H1 (cell line): ENCODE results near the gene ATP8B2. TPM values are rescaled to one million over a fixed set of nuclear protein-coding genes. Genes with fewer than 3 reads are reported as not detected.

Experiments
- CTCF ChIA-PET: fragments of 300-600 bp; sonication (Branson Sonifier 250); formaldehyde crosslinking; loops from one replicate; lab custom pipeline; 2021; ENCODE audit not compliant: partially characterized antibody; lab: Charles Lee
- POLR2A ChIA-PET: fragments of 300-600 bp; sonication (Branson Sonifier 250); formaldehyde crosslinking; loops from one replicate; lab custom pipeline; 2021; ENCODE audit warnings: inconsistent platforms; ENCODE audit not compliant: partially characterized antibody; lab: Charles Lee
- DNase-seq, 2 experiments: peaks; one replicate each; pipeline versions ENCODE4 v3.0.0 to v3.0.0-alpha.2; 2010 to 2022; ENCODE audit warnings: low spot score in 2 of 2, low read depth in 1 of 2, mixed read lengths in 1 of 2
- FAIRE-seq: peaks from 2 replicates; lab custom pipeline; 2011; peaks lifted over from hg19 to GRCh38; lab: Jason Lieb, UNC
- H2AFZ ChIP-seq: 2 replicates; pipeline ENCODE4 v1.8.1; 2012; ENCODE audit warnings: low read length, inconsistent platforms
- H2AK5ac ChIP-seq: 2 replicates; pipeline ENCODE4 v1.6.1; 2013; ENCODE audit warnings: low read depth, low read length
- H2BK120ac ChIP-seq: replicated peaks from 2 replicates; pipeline ENCODE3; 2013; ENCODE audit warnings: low read depth, low read length, inconsistent platforms
- H2BK12ac ChIP-seq: 2 replicates; pipeline ENCODE4 v1.6.1; 2013; ENCODE audit warnings: low read depth, low read length
- H2BK15ac ChIP-seq: 2 replicates; pipeline ENCODE4 v1.6.1; 2013; ENCODE audit warnings: low read length
- H2BK20ac ChIP-seq: 2 replicates; pipeline ENCODE4 v1.6.1; 2013; ENCODE audit warnings: low read length
- H2BK5ac ChIP-seq: 2 replicates; pipeline ENCODE4 v1.6.1; 2013; ENCODE audit warnings: low read depth, low read length
- H3K14ac ChIP-seq: 2 replicates; pipeline ENCODE4 v1.6.1; 2013; ENCODE audit warnings: inconsistent platforms; ENCODE audit not compliant: insufficient read length
- H3K18ac ChIP-seq: 2 replicates; pipeline ENCODE4 v1.6.1; 2013; ENCODE audit warnings: low read length; ENCODE audit errors: extremely low read depth
- H3K23ac ChIP-seq: 2 replicates; pipeline ENCODE4 v1.6.1; 2013; ENCODE audit warnings: inconsistent platforms; ENCODE audit not compliant: insufficient read length
- H3K23me2 ChIP-seq: 2 replicates; pipeline ENCODE4 v1.6.1; 2013; ENCODE audit warnings: low read depth, low read length
- H3K27ac ChIP-seq: 2 replicates; pipeline ENCODE4 v1.6.1; 2011; ENCODE audit warnings: low read depth, low read length, inconsistent platforms
- H3K27me3 ChIP-seq, 4 experiments: replicated peaks in 1 of 4; 1 replicate in 1 of 4; 2 replicates in 3 of 4; pipeline versions ENCODE4 v1.6.1 to v1.8.1; 2011 to 2013; ENCODE audit warnings: low read length in 3 of 4, mild to moderate bottlenecking in 3 of 4, inconsistent platforms in 2 of 4, mixed read lengths in 2 of 4, moderate library complexity in 1 of 4; ENCODE audit not compliant: control insufficient read depth in 3 of 4, insufficient read depth in 3 of 4; ENCODE audit errors: extremely low read depth in 1 of 4
- H3K36me3 ChIP-seq, 4 experiments: 2 replicates each; pipeline versions ENCODE4 v1.6.1 to v1.8.1; 2011 to 2013; ENCODE audit warnings: mild to moderate bottlenecking in 4 of 4, low read length in 3 of 4, moderate library complexity in 2 of 4, control low read depth in 1 of 4, inconsistent platforms in 1 of 4; ENCODE audit not compliant: insufficient read depth in 4 of 4, control insufficient read depth in 2 of 4
- H3K4ac ChIP-seq: replicated peaks from 2 replicates; pipeline ENCODE3; 2013; ENCODE audit warnings: low read length, low read depth, mixed read lengths, inconsistent platforms; ENCODE audit not compliant: insufficient read length
- H3K4me1 ChIP-seq, 4 experiments: replicated peaks in 1 of 4; 1 replicate in 1 of 4; 2 replicates in 3 of 4; pipeline versions ENCODE4 v1.6.1 to v1.8.1; 2011 to 2013; ENCODE audit warnings: low read length in 3 of 4, inconsistent platforms in 2 of 4, mixed read lengths in 1 of 4; ENCODE audit not compliant: insufficient read depth in 4 of 4, control insufficient read depth in 3 of 4
- H3K4me2 ChIP-seq, 2 experiments: 2 replicates each; pipeline versions ENCODE4 v1.6.1 to v1.8.1; 2011 to 2013; ENCODE audit warnings: low read depth in 2 of 2, low read length in 2 of 2, control low read depth in 1 of 2, inconsistent platforms in 1 of 2, mild to moderate bottlenecking in 1 of 2; ENCODE audit not compliant: insufficient read depth in 1 of 2
- H3K4me3 ChIP-seq, 4 experiments: fragments of 200-600, 300-600 bp in 1 of 4; sonication (generic), shearing (Covaris generic), sonication (Bioruptor Twin) in 1 of 4; 2 replicates each; pipeline versions ENCODE4 v1.5.1 to v1.8.1; 2011 to 2016; ENCODE audit warnings: low read length in 4 of 4, low read depth in 3 of 4, control low read depth in 2 of 4, inconsistent platforms in 2 of 4, mild to moderate bottlenecking in 2 of 4, mixed read lengths in 1 of 4, moderate library complexity in 1 of 4; ENCODE audit not compliant: insufficient read depth in 2 of 4; ENCODE audit errors: extremely low read depth in 1 of 4
- H3K56ac ChIP-seq: replicated peaks from 2 replicates; pipeline ENCODE3; 2013; ENCODE audit warnings: low read depth, mild to moderate bottlenecking, mixed read lengths, low read length, inconsistent platforms; ENCODE audit not compliant: insufficient read length
- H3K79me1 ChIP-seq: 2 replicates; pipeline ENCODE4 v1.6.1; 2013; ENCODE audit warnings: low read depth, low read length, control low read depth
- H3K79me2 ChIP-seq, 2 experiments: 2 replicates each; pipeline versions ENCODE4 v1.6.1 to v1.8.1; 2012 to 2013; ENCODE audit warnings: low read length in 2 of 2, mild to moderate bottlenecking in 2 of 2, inconsistent platforms in 1 of 2; ENCODE audit not compliant: insufficient read depth in 2 of 2, control insufficient read depth in 1 of 2
- H3K9ac ChIP-seq, 4 experiments: replicated peaks in 1 of 4; 1 replicate in 1 of 4; 2 replicates in 3 of 4; pipeline versions ENCODE4 v1.6.1 to v1.8.1; 2011 to 2013; ENCODE audit warnings: low read depth in 3 of 4, low read length in 3 of 4, control low read depth in 2 of 4, mild to moderate bottlenecking in 2 of 4, moderate library complexity in 2 of 4, inconsistent platforms in 1 of 4; ENCODE audit errors: extremely low read depth in 1 of 4
- H3K9me3 ChIP-seq, 2 experiments: 2 replicates each; pipeline versions ENCODE4 v1.6.1 to v1.8.1; 2012 to 2013; ENCODE audit warnings: mild to moderate bottlenecking in 2 of 2, moderate library complexity in 2 of 2, control low read depth in 1 of 2, inconsistent platforms in 1 of 2, low read depth in 1 of 2, low read length in 1 of 2, mixed read lengths in 1 of 2; ENCODE audit not compliant: insufficient read depth in 2 of 2
- H4K20me1 ChIP-seq, 2 experiments: replicated peaks in 1 of 2; 2 replicates each; pipeline versions ENCODE3 to v1.8.1; 2011 to 2013; ENCODE audit warnings: inconsistent platforms in 2 of 2, low read length in 2 of 2, mild to moderate bottlenecking in 1 of 2; ENCODE audit not compliant: insufficient read depth in 2 of 2, control insufficient read depth in 1 of 2
- H4K5ac ChIP-seq: 2 replicates; pipeline ENCODE4 v1.6.1; 2013; ENCODE audit warnings: low read length, low read depth, mixed read lengths, inconsistent platforms; ENCODE audit not compliant: insufficient read length
- H4K8ac ChIP-seq: 2 replicates; pipeline ENCODE4 v1.8.0; 2013; ENCODE audit warnings: mild to moderate bottlenecking, moderate library complexity, low read length, inconsistent platforms; ENCODE audit not compliant: insufficient read depth; ENCODE audit errors: extremely low read depth
- H4K91ac ChIP-seq: replicated peaks from 2 replicates; pipeline ENCODE3; 2013; ENCODE audit warnings: low read length, mixed read lengths, inconsistent platforms; ENCODE audit not compliant: insufficient read length
- CHD1 ChIP-seq: IDR thresholded peaks from 2 replicates; pipeline ENCODE4 v1.6.1; 2012; ENCODE audit warnings: low read depth, low read length, improper control_type of control experiment
- MAFK ChIP-seq: IDR thresholded peaks from 2 replicates; pipeline ENCODE4 v1.6.1; 2012; ENCODE audit warnings: low read depth, mild to moderate bottlenecking, improper control_type of control experiment, low read length
- SP1 ChIP-seq: IDR thresholded peaks from 2 replicates; pipeline ENCODE4 v1.6.1; 2011; ENCODE audit warnings: low read depth, low read length
- TAF7 ChIP-seq: optimal IDR thresholded peaks from 2 replicates; pipeline ENCODE3; 2011; ENCODE audit warnings: low read depth, mild to moderate bottlenecking, inconsistent platforms, low read length, moderate library complexity, borderline replicate concordance
- ZNF274 ChIP-seq: IDR thresholded peaks from 2 replicates; pipeline ENCODE4 v1.7.0; 2012; ENCODE audit warnings: low read length, borderline replicate concordance; ENCODE audit errors: extremely low read depth
- WGBS, 2 experiments: shearing (Covaris generic) in 1 of 2; methylation state at CpG; one replicate each; pipeline versions ENCODE4 v1.1.6 to v1.1.7; 2013 to 2015; ENCODE audit warnings: low lambda C conversion rate in 2 of 2, mixed read lengths in 2 of 2, inconsistent platforms in 1 of 2, low coverage in 1 of 2, missing lambda C conversion rate in 1 of 2; ENCODE audit not compliant: insufficient replicate concordance in 2 of 2, insufficient coverage in 1 of 2, insufficient read length in 1 of 2; ENCODE audit errors: extremely low coverage in 1 of 2, missing lambda C conversion rate in 1 of 2; 5-methylcytosine and 5-hydroxymethylcytosine counted together
- polyA plus RNA-seq, 7 experiments: library from polyadenylated mRNA; depleted of rRNA in 3 of 7; stranded (reverse) in 5 of 7; unstranded in 2 of 7; fragments of >200 nt in 5 of 7; fragments of 200-250 nt in 2 of 7; gene quantifications; 1 replicate in 5 of 7; 2 replicates in 1 of 7; 4 replicates in 1 of 7; pipeline versions ENCODE4 v1.2.1 to v1.2.3, GENCODE V29; 2011 to 2013; ENCODE audit warnings: missing spikeins in 2 of 7, mixed read lengths in 2 of 7
- total RNA-seq: library from RNA; stranded (reverse); fragmentation: NEBNext Ultra II Directional; extraction: Animal tissue kit (Norgen Biotek cat#: 25700); gene quantifications from 2 replicates; pipeline ENCODE4 v1.2.1, GENCODE V29; 2021
- TF ChIP-seq, protein P1 (sequence below), 3 experiments: IDR thresholded peaks; 1 replicate in 2 of 3; 2 replicates in 1 of 3; pipeline versions ENCODE4 v1.5.1 to v1.6.1; 2011; ENCODE audit warnings: low read length in 3 of 3, mild to moderate bottlenecking in 3 of 3, inconsistent platforms in 2 of 3, low read depth in 1 of 3, moderate library complexity in 1 of 3; ENCODE audit not compliant: insufficient read depth in 1 of 3; ENCODE audit errors: control extremely low read depth in 1 of 3

Gene ATP8B2
- total and polyA plus RNA-seq, 2 of the 8 experiments (the other 6 are each of a cell fraction or from before 2014, with no cell fraction given): 61.4 to 70.1 TPM

DNA sequence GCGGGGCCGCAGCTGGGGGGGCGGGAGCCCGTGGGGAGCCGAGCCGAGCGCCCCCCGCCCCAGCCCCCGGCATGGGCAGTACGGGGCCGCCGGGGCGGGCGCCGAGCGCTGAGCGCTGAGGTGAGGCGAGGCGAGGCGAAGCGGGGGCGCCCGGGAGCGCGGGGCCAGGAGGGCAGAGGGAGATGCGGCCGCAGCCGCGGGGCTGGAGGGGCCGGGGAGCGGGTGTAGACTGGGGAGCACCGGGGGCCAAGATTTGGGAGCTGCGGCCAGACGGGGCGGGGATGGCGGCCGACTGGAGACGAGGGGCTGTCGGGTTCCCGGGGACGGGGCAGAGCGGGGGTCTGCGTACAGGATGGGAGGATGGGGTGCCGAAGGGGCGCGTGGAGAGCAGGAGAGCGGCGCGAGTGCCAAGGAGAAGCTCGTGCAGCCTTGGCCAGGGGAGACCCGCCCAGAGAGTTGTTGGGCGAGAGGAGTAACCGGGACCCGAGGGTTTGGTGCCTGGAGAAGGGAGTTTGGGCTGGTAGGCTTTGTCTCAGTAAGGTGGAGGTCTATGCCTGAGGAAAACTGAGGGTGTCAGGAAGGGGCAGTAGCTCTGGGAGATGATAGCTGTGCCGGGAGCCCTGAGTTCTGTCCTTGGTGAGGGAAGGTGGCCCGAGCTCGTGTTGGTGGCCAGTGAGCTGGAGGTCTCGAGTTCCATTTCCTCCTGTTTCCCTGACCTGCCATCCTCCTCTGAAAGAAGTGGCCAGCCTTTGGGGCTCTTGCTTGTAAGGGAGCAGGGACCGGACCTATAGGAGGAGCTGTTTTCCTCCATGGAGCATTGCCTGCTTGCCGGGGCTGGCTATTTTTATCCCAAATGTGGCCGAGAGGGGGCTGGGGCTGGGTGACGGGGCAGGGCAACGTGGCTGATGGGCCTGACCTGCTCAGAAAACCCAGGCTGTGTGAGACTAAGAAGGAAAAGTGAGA, 539 bp downstream of the ATP8B2 start:
- Histone ChIP-seq H3K23ac (no peak overlapping the region), H2BK15ac (no peak overlapping the region), H3K18ac (peak overlapping the region; percentile 60), H4K8ac (peak overlapping the region; percentile 81; the same call in 1 of the 2 replicates), H3K27ac (peak overlapping the region; percentile 35; the same call in 1 of the 2 replicates), H3K4me2 (peak overlapping the region; percentile 86 to 88), H3K56ac (no peak overlapping the region), H2BK5ac (peak overlapping the region; percentile 47), H2AFZ (no peak overlapping the region), H3K27me3 (no peaks in the 10 kb centered on the region), H3K4me3 (peak overlapping the region; percentile 66 to 89 (median 78)), H3K36me3 (peaks cover 0 to 6% (median 2%) of the 10 kb centered on the region in 4 experiments; a peak in 4 of 8 replicates), H4K20me1 (peaks cover 5 to 11% of the 10 kb centered on the region in 2 experiments), H3K9me3 (no peaks in the 10 kb centered on the region), H2BK12ac (0 out of 2 replicates have a peak overlapping the region, but pooled peaks have one; percentile 35), H4K91ac (peak overlapping the region; percentile 44), H3K14ac (no peak overlapping the region), H3K79me1 (peaks cover 10% of the 10 kb centered on the region; the same call in 1 of the 2 replicates), H2BK20ac (no peak overlapping the region), H3K79me2 (peaks cover 0 to 18% of the 10 kb centered on the region in 2 experiments; a peak in 2 of 4 replicates), H3K4ac (no peak overlapping the region), H4K5ac (no peak overlapping the region), H3K4me1 (peaks cover 23 to 25% (median 24%) of the 10 kb centered on the region in 4 experiments), H2BK120ac (no peak overlapping the region), H2AK5ac (no peak overlapping the region), H3K9ac (peak overlapping the region; percentile 58 to 72 (median 66)), H3K23me2 (peaks cover 22% of the 10 kb centered on the region)
- WGBS, 2 experiments: 3% methylated on average over 27 of the region's 63 CpGs; no CpG with 5 or more reads in 1 of the 2 experiments
- ChIA-PET POLR2A (interaction anchor here (0.7 to 2.9 kb wide), 11 partner anchors 9 to 224 kb away, joined by 3 to 11 read pairs (median 4); partner anchors contain the start of gene HAX1), CTCF (interaction anchor here (0.8 to 21.7 kb wide), 19 partner anchors 13 to 160 kb away, joined by 3 to 507 read pairs (median 4); partner anchors contain the start of gene HAX1)
- DNase-seq (peak in 1 of 2 experiments; percentile 89), FAIRE-seq (no peak)
- TF ChIP-seq SP1: 0 out of 2 replicates have a peak, but pooled peaks have one; percentile 45
- no peak for TF ChIP-seq ZNF274
- TF ChIP-seq CHD1: no peak
- TF ChIP-seq TAF7: no peak
- no peak for TF ChIP-seq MAFK
- TF ChIP-seq, protein P1, sequence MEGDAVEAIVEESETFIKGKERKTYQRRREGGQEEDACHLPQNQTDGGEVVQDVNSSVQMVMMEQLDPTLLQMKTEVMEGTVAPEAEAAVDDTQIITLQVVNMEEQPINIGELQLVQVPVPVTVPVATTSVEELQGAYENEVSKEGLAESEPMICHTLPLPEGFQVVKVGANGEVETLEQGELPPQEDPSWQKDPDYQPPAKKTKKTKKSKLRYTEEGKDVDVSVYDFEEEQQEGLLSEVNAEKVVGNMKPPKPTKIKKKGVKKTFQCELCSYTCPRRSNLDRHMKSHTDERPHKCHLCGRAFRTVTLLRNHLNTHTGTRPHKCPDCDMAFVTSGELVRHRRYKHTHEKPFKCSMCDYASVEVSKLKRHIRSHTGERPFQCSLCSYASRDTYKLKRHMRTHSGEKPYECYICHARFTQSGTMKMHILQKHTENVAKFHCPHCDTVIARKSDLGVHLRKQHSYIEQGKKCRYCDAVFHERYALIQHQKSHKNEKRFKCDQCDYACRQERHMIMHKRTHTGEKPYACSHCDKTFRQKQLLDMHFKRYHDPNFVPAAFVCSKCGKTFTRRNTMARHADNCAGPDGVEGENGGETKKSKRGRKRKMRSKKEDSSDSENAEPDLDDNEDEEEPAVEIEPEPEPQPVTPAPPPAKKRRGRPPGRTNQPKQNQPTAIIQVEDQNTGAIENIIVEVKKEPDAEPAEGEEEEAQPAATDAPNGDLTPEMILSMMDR (IDR thresholded peaks at IDR 0.05; ENCODE audit: control extremely low read depth in 1 of 3, insufficient read depth in 1 of 3, low read depth in 1 of 3, low read length in 3 of 3): peak; percentile 70 to 98 (median 75)
